Suprapubic skin (tissue), 4 donors: ENCODE data around the gene CTBP2. TPM values are rescaled to one million over a fixed set of nuclear protein-coding genes. Genes with fewer than 3 reads are reported as not detected.

Experiments
- DNase-seq, 2 donors: peaks; one replicate each; pipeline ENCODE4 v3.0.0-alpha.2; 2019; ENCODE audit warnings: low spot score in 2 of 2
- H3K27ac ChIP-seq: fragments of 200-600 bp; sonication (generic); one replicate; pipeline ENCODE4 v1.5.1; 2019
- H3K27me3 ChIP-seq: fragments of 200-600 bp; sonication (generic); one replicate; pipeline ENCODE4 v1.5.1; 2019
- H3K36me3 ChIP-seq: fragments of 200-600 bp; sonication (generic); one replicate; pipeline ENCODE4 v1.5.1; 2019
- H3K4me1 ChIP-seq: fragments of 200-600 bp; sonication (generic); one replicate; pipeline ENCODE4 v1.5.1; 2019
- H3K4me3 ChIP-seq: fragments of 200-600 bp; sonication (generic); one replicate; pipeline ENCODE4 v1.5.1; 2019; ENCODE audit warnings: mild to moderate bottlenecking
- H3K9me3 ChIP-seq: fragments of 200-600 bp; sonication (generic); one replicate; pipeline ENCODE4 v1.5.1; 2019
- EP300 ChIP-seq: sonication (generic); formaldehyde crosslinking; IDR thresholded peaks from one replicate; pipeline ENCODE4 v1.6.1; 2017; ENCODE audit warnings: antibody characterized with exemption
- POLR2A ChIP-seq, 2 donors: fragments of 450-650 bp; IDR thresholded peaks; one replicate each; pipeline ENCODE4 v1.6.1; 2017; ENCODE audit warnings: antibody characterized with exemption in 2 of 2, mild to moderate bottlenecking in 2 of 2, moderate library complexity in 2 of 2
- POLR2AphosphoS5 ChIP-seq, 3 donors: sonication (generic); formaldehyde crosslinking; IDR thresholded peaks; one replicate each; pipeline ENCODE4 v1.6.1; 2017; ENCODE audit warnings: antibody characterized with exemption in 3 of 3
- WGBS: methylation state at CpG from one replicate; pipeline ENCODE4 v1.1.5; 2018; 5-methylcytosine and 5-hydroxymethylcytosine counted together
- total RNA-seq, 4 donors: library from RNA; depleted of rRNA; stranded (reverse); fragments of >200 nt; gene quantifications; one replicate each; pipeline ENCODE4 v1.1.0, GENCODE V29; 2016
- TF ChIP-seq, protein P1 (sequence below), 2 donors: fragments of 200-600 bp in 1 of 2; fragments of 450-650 bp in 1 of 2; sonication (generic) in 1 of 2; IDR thresholded peaks; one replicate each; pipeline ENCODE4 v1.5.1; 2016 to 2019; ENCODE audit warnings: antibody characterized with exemption in 2 of 2, mild to moderate bottlenecking in 1 of 2, moderate library complexity in 1 of 2

Gene CTBP2
- total RNA-seq, 4 donors from 2014 or later = 19.7 to 45.7 (median 29.4) TPM

GRCh38 chr10:125145636-125146035 lies 14.7 kb downstream of the CTBP2 start:
- Histone ChIP-seq H3K4me1 (peaks cover 64% of the 10 kb centered on the region), H3K4me3 (no peak overlapping the region), H3K27me3 (no peaks in the 10 kb centered on the region), H3K9me3 (no peaks in the 10 kb centered on the region), H3K27ac (no peak overlapping the region), H3K36me3 (no peaks in the 10 kb centered on the region)
- no peak for TF ChIP-seq EP300
- no peak for TF ChIP-seq POLR2A (IDR thresholded peaks at IDR 0.05)
- DNase-seq = no peak
- WGBS = 75% methylated on average over 5 of the region's 5 CpGs

- no peak for TF ChIP-seq POLR2A (IDR thresholded peaks at IDR 0.05)
- no peak for TF ChIP-seq EP300
- no peak for TF ChIP-seq POLR2AphosphoS5 (IDR thresholded peaks at IDR 0.05)
- TF ChIP-seq, protein P1, sequence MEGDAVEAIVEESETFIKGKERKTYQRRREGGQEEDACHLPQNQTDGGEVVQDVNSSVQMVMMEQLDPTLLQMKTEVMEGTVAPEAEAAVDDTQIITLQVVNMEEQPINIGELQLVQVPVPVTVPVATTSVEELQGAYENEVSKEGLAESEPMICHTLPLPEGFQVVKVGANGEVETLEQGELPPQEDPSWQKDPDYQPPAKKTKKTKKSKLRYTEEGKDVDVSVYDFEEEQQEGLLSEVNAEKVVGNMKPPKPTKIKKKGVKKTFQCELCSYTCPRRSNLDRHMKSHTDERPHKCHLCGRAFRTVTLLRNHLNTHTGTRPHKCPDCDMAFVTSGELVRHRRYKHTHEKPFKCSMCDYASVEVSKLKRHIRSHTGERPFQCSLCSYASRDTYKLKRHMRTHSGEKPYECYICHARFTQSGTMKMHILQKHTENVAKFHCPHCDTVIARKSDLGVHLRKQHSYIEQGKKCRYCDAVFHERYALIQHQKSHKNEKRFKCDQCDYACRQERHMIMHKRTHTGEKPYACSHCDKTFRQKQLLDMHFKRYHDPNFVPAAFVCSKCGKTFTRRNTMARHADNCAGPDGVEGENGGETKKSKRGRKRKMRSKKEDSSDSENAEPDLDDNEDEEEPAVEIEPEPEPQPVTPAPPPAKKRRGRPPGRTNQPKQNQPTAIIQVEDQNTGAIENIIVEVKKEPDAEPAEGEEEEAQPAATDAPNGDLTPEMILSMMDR (IDR thresholded peaks at IDR 0.05) = no peak
- 38% methylated on average over 12 of the region's 13 CpGs for WGBS
- no peak for DNase-seq
- Histone ChIP-seq H3K4me3 (no peak overlapping the region), H3K36me3 (no peaks in the 10 kb centered on the region), H3K9me3 (no peaks in the 10 kb centered on the region), H3K27me3 (no peaks in the 10 kb centered on the region), H3K4me1 (peaks cover 61% of the 10 kb centered on the region), H3K27ac (no peak overlapping the region)
Observed at GRCh38 chr10:125144693-125145623, 15.4 kb downstream of the CTBP2 start.

GRCh38 chr10:125144206-125144605 lies 16.2 kb downstream of the CTBP2 start:
- no peaks in the 10 kb centered on the region for H3K9me3 ChIP-seq
- no peaks in the 10 kb centered on the region for H3K36me3 ChIP-seq
- H3K27ac ChIP-seq = no peak overlapping the region
- peaks cover 53% of the 10 kb centered on the region for H3K4me1 ChIP-seq
- no peak for DNase-seq
- no peak for TF ChIP-seq POLR2AphosphoS5 (IDR thresholded peaks at IDR 0.05)
- TF ChIP-seq POLR2A (IDR thresholded peaks at IDR 0.05) = no peak
- TF ChIP-seq, protein P1 (IDR thresholded peaks at IDR 0.05) = no peak
- no peak for TF ChIP-seq EP300
- 73% methylated on average over 12 of the region's 12 CpGs for WGBS
- no peaks in the 10 kb centered on the region for H3K27me3 ChIP-seq
- H3K4me3 ChIP-seq = no peak overlapping the region

DNA sequence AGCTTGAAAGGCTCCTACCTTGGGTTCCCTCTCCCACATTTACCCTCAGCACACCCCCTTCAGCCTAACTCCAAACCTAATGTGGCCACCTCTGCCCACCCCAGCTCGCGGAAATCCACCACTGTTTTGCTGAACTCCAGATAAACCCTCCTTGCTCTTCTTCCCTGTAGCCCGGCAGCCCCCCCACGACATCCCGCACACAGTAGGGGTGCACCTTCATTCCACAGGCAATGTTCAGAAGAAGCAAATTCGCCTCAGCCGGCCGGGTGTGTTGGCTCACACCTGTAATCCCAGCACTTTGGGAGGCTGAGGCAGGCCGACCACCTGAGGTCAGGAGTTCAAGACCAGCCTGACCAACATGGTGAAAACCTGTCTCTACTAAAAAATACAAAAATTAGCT lies 17.4 kb downstream of the CTBP2 start:
- TF ChIP-seq, protein P1 (IDR thresholded peaks at IDR 0.05) = no peak
- TF ChIP-seq EP300 = no peak
- TF ChIP-seq POLR2A (IDR thresholded peaks at IDR 0.05) = no peak
- no peak for TF ChIP-seq POLR2AphosphoS5 (IDR thresholded peaks at IDR 0.05)
- no peak overlapping the region for H3K4me3 ChIP-seq
- no peaks in the 10 kb centered on the region for H3K9me3 ChIP-seq
- H3K36me3 ChIP-seq = peaks cover 3% of the 10 kb centered on the region
- H3K27ac ChIP-seq = no peak overlapping the region
- 89% methylated on average over 9 of the region's 9 CpGs for WGBS
- peaks cover 41% of the 10 kb centered on the region for H3K4me1 ChIP-seq
- DNase-seq = no peak
- no peaks in the 10 kb centered on the region for H3K27me3 ChIP-seq

- no peak for DNase-seq
- TF ChIP-seq POLR2A (IDR thresholded peaks at IDR 0.05) (no peak), POLR2AphosphoS5 (IDR thresholded peaks at IDR 0.05) (no peak), EP300 (no peak)
- TF ChIP-seq, protein P1 (IDR thresholded peaks at IDR 0.05) = no peak
- H3K36me3 ChIP-seq = peaks cover 6% of the 10 kb centered on the region
- 96% methylated on average over 3 of the region's 12 CpGs for WGBS
- H3K4me1 ChIP-seq = peaks cover 31% of the 10 kb centered on the region
- no peaks in the 10 kb centered on the region for H3K27me3 ChIP-seq
- H3K4me3 ChIP-seq = no peak overlapping the region
- no peak overlapping the region for H3K27ac ChIP-seq
- no peaks in the 10 kb centered on the region for H3K9me3 ChIP-seq
Observed at GRCh38 chr10:125141860-125142484, 18.4 kb downstream of the CTBP2 start.
